Right lobe of liver (tissue), 6 donors: Measurements from ENCODE around the gene PDSS2. TPM values are rescaled to one million over a fixed set of nuclear protein-coding genes. Genes with fewer than 3 reads are reported as not detected.
"Not testable (repeated sequence)": the region's sequence is repeated elsewhere in the genome, so short reads cannot be mapped to it uniquely, and the experiment has no call there.

ENCODE experiments used
- ATAC-seq, 4 donors: fragments of 200-7000 bp; cut with Tn5 transposase; one replicate each; pipeline ENCODE4 v1.9.1; 2020; ENCODE audit warnings: mild to moderate bottlenecking in 4 of 4, moderate library complexity in 4 of 4
- DNase-seq, 3 donors: peaks; one replicate each; pipeline ENCODE4 v3.0.0-alpha.2; 2020
- H3K27ac ChIP-seq, 3 donors: fragments of 200-600 bp; one replicate each; pipeline ENCODE4 v1.8.0; 2022
- H3K27me3 ChIP-seq, 2 donors: fragments of 200-600 bp; one replicate each; pipeline ENCODE4 v1.8.0; 2022
- H3K36me3 ChIP-seq, 4 donors: fragments of 200-600 bp; sonication (generic) in 1 of 4; one replicate each; pipeline versions ENCODE4 v1.5.1 to v1.8.0; 2017 to 2022; ENCODE audit warnings: control low read depth in 1 of 4
- H3K4me1 ChIP-seq, 4 donors: fragments of 200-600 bp; sonication (generic) in 1 of 4; one replicate each; pipeline versions ENCODE4 v1.5.1 to v1.8.0; 2017 to 2022; ENCODE audit warnings: control low read depth in 1 of 4
- H3K4me3 ChIP-seq, 3 donors: fragments of 200-600 bp; one replicate each; pipeline ENCODE4 v1.8.0; 2022
- H3K9me3 ChIP-seq, 4 donors: fragments of 200-600 bp; sonication (generic) in 1 of 4; one replicate each; pipeline versions ENCODE4 v1.5.1 to v1.8.0; 2017 to 2022; ENCODE audit warnings: control low read depth in 1 of 4
- CTCF ChIP-seq, 4 donors: fragments of 200-600 bp in 3 of 4; fragments of 450-650 bp in 1 of 4; IDR thresholded peaks; one replicate each; pipeline versions ENCODE4 v1.5.1 to v1.8.0; 2016 to 2022; ENCODE audit warnings: antibody characterized with exemption in 4 of 4, mild to moderate bottlenecking in 2 of 4
- POLR2A ChIP-seq: fragments of 450-650 bp; IDR thresholded peaks from one replicate; pipeline ENCODE4 v1.6.1; 2017; ENCODE audit warnings: antibody characterized with exemption, mild to moderate bottlenecking
- WGBS: methylation state at CpG from one replicate; pipeline ENCODE4 v1.1.6; 2018; ENCODE audit warnings: low coverage, low lambda C conversion rate; ENCODE audit not compliant: insufficient coverage; ENCODE audit errors: missing lambda C conversion rate; 5-methylcytosine and 5-hydroxymethylcytosine counted together
- intact Hi-C, 2 donors: fragments of 100-400 bp; cut with DNase I; formaldehyde crosslinking; loops; one replicate each; pipeline versions ENCODE4 v1.11.2 to v1.14.1; 2022
- total RNA-seq, 6 experiments: library from RNA; depleted of rRNA in 2 of 6; stranded (reverse); fragments of >200 nt in 2 of 6; fragmentation: NEBNext Ultra II Directional in 3 of 6; extraction: Animal tissue kit (Norgen Biotek cat#: 25700) in 3 of 6; gene quantifications; one replicate each; pipeline versions ENCODE4 v1.1.0 to v1.2.4, GENCODE V29; 2016 to 2023
- donor health status: DM: no; HTN: yes; CAD: no.
- donor health status: DM: no; HTN: no; CAD: no.
- donor health status: DM: no; HTN: no; CAD: no.
- donor health status: DM: no; HTN: yes; CAD: no.
- donor health status: DM: no; HTN: yes; CAD: no.

The PDSS2 gene
- total RNA-seq, 6 experiments from 2014 or later, result 17.0 to 25.1 (median 19.0) TPM

- peak in 2 of 3 donors; percentile 27 to 48 for DNase-seq
- Histone ChIP-seq H3K4me3 (no peak overlapping the region), H3K4me1 (peaks cover 0 to 20% (median 8%) of the 10 kb centered on the region in 4 donors), H3K9me3 (no peaks in the 10 kb centered on the region), H3K36me3 (no peaks in the 10 kb centered on the region), H3K27me3 (no peaks in the 10 kb centered on the region), H3K27ac (peak overlapping the region in 2 of 3 donors; percentile 16 to 56)
- ATAC-seq, result peak; percentile 88 to 95 (median 92)
- 34% methylated on average over 8 of the region's 8 CpGs for WGBS
- no peak for TF ChIP-seq CTCF (IDR thresholded peaks at IDR 0.05)
- no peak for TF ChIP-seq POLR2A
- intact Hi-C loops, result no loop called here
Measured at GRCh38 chr6:107152638-107153430, 306.5 kb downstream of the PDSS2 start.

- WGBS, result 90% methylated on average over 2 of the region's 4 CpGs
- H3K27me3 ChIP-seq, result no peaks in the 10 kb centered on the region
- DNase-seq (no peak), ATAC-seq (no peak)
- H3K36me3 ChIP-seq, result no peaks in the 10 kb centered on the region
- H3K27ac ChIP-seq, result no peak overlapping the region
- TF ChIP-seq POLR2A (no peak), CTCF (IDR thresholded peaks at IDR 0.05) (no peak)
- intact Hi-C loops, result no loop called here
- H3K9me3 ChIP-seq, result no peaks in the 10 kb centered on the region
- no peak overlapping the region for H3K4me3 ChIP-seq
- H3K4me1 ChIP-seq, result no peaks in the 10 kb centered on the region
Measured at GRCh38 chr6:107144666-107145065, 314.7 kb downstream of the PDSS2 start.

GRCh38 chr6:107144014-107144413 lies 315.4 kb downstream of the PDSS2 start:
- intact Hi-C loops, result no loop called here
- no peak overlapping the region for H3K27ac ChIP-seq
- H3K4me3 ChIP-seq, result no peak overlapping the region
- no peaks in the 10 kb centered on the region for H3K9me3 ChIP-seq
- no peaks in the 10 kb centered on the region for H3K4me1 ChIP-seq
- TF ChIP-seq POLR2A (no peak), CTCF (IDR thresholded peaks at IDR 0.05) (no peak)
- DNase-seq (no peak), ATAC-seq (no peak)
- no peaks in the 10 kb centered on the region for H3K27me3 ChIP-seq
- H3K36me3 ChIP-seq, result no peaks in the 10 kb centered on the region

GRCh38 chr6:107140581-107140980 lies 318.8 kb downstream of the PDSS2 start:
- no peak overlapping the region for H3K27ac ChIP-seq
- ATAC-seq (peak in 1 of 4 donors; percentile 32), DNase-seq (no peak)
- no peak overlapping the region for H3K4me3 ChIP-seq
- TF ChIP-seq CTCF (IDR thresholded peaks at IDR 0.05) (no peak), POLR2A (no peak)
- 60% methylated on average over 3 of the region's 3 CpGs for WGBS
- H3K36me3 ChIP-seq, result no peaks in the 10 kb centered on the region
- intact Hi-C loops, result no loop called here
- H3K4me1 ChIP-seq, result no peaks in the 10 kb centered on the region
- no peaks in the 10 kb centered on the region for H3K9me3 ChIP-seq
- no peaks in the 10 kb centered on the region for H3K27me3 ChIP-seq

- intact Hi-C loops, H3K27ac ChIP-seq, DNase-seq, H3K9me3 ChIP-seq, H3K27me3 ChIP-seq, H3K4me1 ChIP-seq, ATAC-seq, H3K36me3 ChIP-seq, H3K4me3 ChIP-seq: not testable (repeated sequence)
- WGBS, result 56% methylated on average over 3 of the region's 3 CpGs
Measured at GRCh38 chr6:107136324-107136723, 323.0 kb downstream of the PDSS2 start.

GRCh38 chr6:107135048-107135680 lies 324.2 kb downstream of the PDSS2 start:
- intact Hi-C loops, H3K27ac ChIP-seq, H3K4me3 ChIP-seq, DNase-seq, ATAC-seq, H3K27me3 ChIP-seq, H3K4me1 ChIP-seq, H3K36me3 ChIP-seq, H3K9me3 ChIP-seq: not testable (repeated sequence)
- 85% methylated on average over 14 of the region's 14 CpGs for WGBS
